Naive thymus-derived CD4-positive, alpha-beta T cell (primary cell): ENCODE results near the gene COX8A. TPM values are rescaled to one million over a fixed set of nuclear protein-coding genes. Genes with fewer than 3 reads are reported as not detected.

Experiments used
- ATAC-seq: fragments of 150-1000 bp; cut with Tn5 transposase; 2 replicates; pipeline ENCODE4 v1.10.0; 2021; ENCODE audit warnings: mild to moderate bottlenecking, moderate library complexity
- CTCF ChIA-PET: fragments of 350-600 bp; sonication (Branson Sonifier 250); formaldehyde crosslinking; loops from one replicate; lab custom pipeline; 2021; ENCODE audit warnings: antibody characterized with exemption; lab: Charles Lee
- POLR2A ChIA-PET: fragments of 350-600 bp; sonication (Branson Sonifier 250); formaldehyde crosslinking; loops from one replicate; lab custom pipeline; 2021; ENCODE audit warnings: antibody characterized with exemption, inconsistent platforms; lab: Charles Lee
- DNase-seq, 9 donors: peaks; one replicate each; pipeline versions ENCODE4 v3.0.0 to v3.0.0-alpha.2; 2020 to 2022; ENCODE audit warnings: mixed read lengths in 1 of 9
- H3K27ac ChIP-seq: one replicate; pipeline ENCODE4 v1.7.0; 2013; ENCODE audit warnings: mild to moderate bottlenecking, low read depth, low read length, moderate library complexity
- H3K27me3 ChIP-seq, 2 donors: one replicate each; pipeline ENCODE4 v1.7.0; 2013; ENCODE audit warnings: low read length in 2 of 2, mild to moderate bottlenecking in 2 of 2, moderate library complexity in 2 of 2; ENCODE audit not compliant: control insufficient read depth in 2 of 2, insufficient read depth in 2 of 2
- H3K36me3 ChIP-seq, 3 experiments: 1 replicate in 2 of 3; 2 replicates in 1 of 3; pipeline ENCODE4 v1.7.0; 2013; ENCODE audit warnings: low read length in 3 of 3, mild to moderate bottlenecking in 3 of 3, moderate library complexity in 1 of 3; ENCODE audit not compliant: insufficient read depth in 3 of 3, control insufficient read depth in 2 of 3
- H3K4me1 ChIP-seq, 2 donors: one replicate each; pipeline ENCODE4 v1.7.0; 2013; ENCODE audit warnings: low read length in 2 of 2, mild to moderate bottlenecking in 2 of 2, moderate library complexity in 1 of 2; ENCODE audit not compliant: control insufficient read depth in 2 of 2, insufficient read depth in 2 of 2
- H3K4me3 ChIP-seq: 2 replicates; pipeline ENCODE4 v1.7.0; 2013; ENCODE audit warnings: mild to moderate bottlenecking, low read length
- H3K9me3 ChIP-seq, 3 experiments: 1 replicate in 2 of 3; 2 replicates in 1 of 3; pipeline ENCODE4 v1.7.0; 2013; ENCODE audit warnings: low read length in 3 of 3; ENCODE audit not compliant: control insufficient read depth in 2 of 3
- H3K27ac Mint-ChIP-seq, 9 donors: one replicate each; pipeline ENCODE4 v1.8.0; 2020 to 2022; ENCODE audit warnings: mixed read lengths in 9 of 9, mild to moderate bottlenecking in 8 of 9, moderate library complexity in 5 of 9, inconsistent platforms in 2 of 9
- H3K27me3 Mint-ChIP-seq, 5 donors: one replicate each; pipeline ENCODE4 v1.8.0; 2021 to 2022; ENCODE audit warnings: mixed read lengths in 5 of 5, mild to moderate bottlenecking in 1 of 5
- H3K36me3 Mint-ChIP-seq, 5 donors: one replicate each; pipeline ENCODE4 v1.8.0; 2020 to 2022; ENCODE audit warnings: mixed read lengths in 5 of 5, mild to moderate bottlenecking in 3 of 5, inconsistent platforms in 1 of 5
- H3K4me1 Mint-ChIP-seq, 7 donors: one replicate each; pipeline ENCODE4 v1.8.0; 2020 to 2022; ENCODE audit warnings: mixed read lengths in 7 of 7, mild to moderate bottlenecking in 3 of 7, inconsistent platforms in 1 of 7
- H3K4me3 Mint-ChIP-seq, 10 donors: one replicate each; pipeline ENCODE4 v1.8.0; 2020 to 2022; ENCODE audit warnings: mild to moderate bottlenecking in 10 of 10, mixed read lengths in 10 of 10, moderate library complexity in 6 of 10, inconsistent platforms in 2 of 10
- H3K9me3 Mint-ChIP-seq, 11 donors: one replicate each; pipeline ENCODE4 v1.8.0; 2020 to 2022; ENCODE audit warnings: mixed read lengths in 11 of 11, mild to moderate bottlenecking in 4 of 11, inconsistent platforms in 1 of 11, moderate library complexity in 1 of 11
- intact Hi-C, 2 donors: fragments of 100-400 bp; cut with micrococcal nuclease; formaldehyde crosslinking; loops; one replicate each; pipeline ENCODE4 v1.15.1; 2023
- polyA plus RNA-seq, 2 donors: library from polyadenylated mRNA; unstranded; fragments of 300-500 nt; fragmentation: Illumina TruSeq; gene quantifications; one replicate each; pipeline ENCODE4 v1.2.3, GENCODE V29; 2021
- total RNA-seq, 6 experiments: library from RNA in 5 of 6; stranded (reverse) in 5 of 6; gene quantifications; 1 replicate in 5 of 6; 2 replicates in 1 of 6; pipeline ENCODE4 v1.2.3 and lab custom pipeline; 2021 to 2026

COX8A gene
- total and polyA plus RNA-seq, 7 experiments from 2014 or later, result 90.9 to 375 (median 134) TPM

- POLR2A ChIA-PET, result interaction anchor here (0.7 to 1.9 kb wide), 4 partner anchors 12 to 1105 kb away, joined by 3 to 16 read pairs (median 4); partner anchors contain the start of gene COX8A
Measured at GRCh38 chr11:63986932-63987513, 12.6 kb downstream of the COX8A start.

DNA sequence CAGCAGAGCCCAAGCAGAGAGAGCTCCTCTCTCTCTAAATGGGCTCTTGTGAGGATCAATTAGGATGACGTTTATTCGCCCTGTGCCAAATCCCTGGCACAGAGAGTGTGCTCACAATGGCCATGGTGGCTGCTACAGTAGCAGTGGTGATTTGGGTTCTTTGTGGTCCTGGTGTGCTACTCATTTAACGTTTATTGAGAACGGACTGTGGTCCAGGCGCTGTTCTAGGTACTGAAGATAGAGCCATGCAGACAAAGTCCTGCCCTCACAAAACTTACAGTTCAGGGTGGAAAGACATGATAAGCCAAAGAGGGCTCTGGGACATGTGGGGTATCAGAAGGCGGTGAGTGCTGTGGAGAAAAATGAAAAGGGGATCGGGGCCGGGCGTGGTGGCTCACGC, 17.1 kb downstream of the COX8A start:
- no peak overlapping the region for H3K4me3 ChIP-seq
- no peaks in the 10 kb centered on the region for H3K9me3 ChIP-seq
- H3K4me1 Mint-ChIP-seq, result peaks cover 12 to 36% (median 25%) of the 10 kb centered on the region in 7 donors
- H3K27ac Mint-ChIP-seq, result peak overlapping the region in 1 of 9 donors; percentile 59
- ATAC-seq, result no peak
- intact Hi-C loops, result no loop called here
- DNase-seq, result no peak
- H3K4me1 ChIP-seq, result peaks cover 10 to 15% of the 10 kb centered on the region in 2 donors
- H3K4me3 Mint-ChIP-seq, result no peak overlapping the region
- H3K9me3 Mint-ChIP-seq, result no peaks in the 10 kb centered on the region
- ChIA-PET POLR2A (no interaction called here), CTCF (interaction anchor here (2.6 kb wide), 1 partner anchor 10 kb away, joined by 11 read pairs; no protein-coding TSS in a partner anchor)
- H3K27me3 ChIP-seq, result no peaks in the 10 kb centered on the region
- peaks cover 5 to 44% (median 11%) of the 10 kb centered on the region in 5 donors for H3K36me3 Mint-ChIP-seq
- H3K36me3 ChIP-seq, result peaks cover 3 to 72% (median 8%) of the 10 kb centered on the region in 3 experiments
- H3K27ac ChIP-seq, result no peak overlapping the region
- no peaks in the 10 kb centered on the region for H3K27me3 Mint-ChIP-seq

More at GRCh38 chr11:63986932-63987513, 12.6 kb downstream of the COX8A start:
- no peak for DNase-seq
- Mint-ChIP-seq H3K4me1 (peaks cover 11 to 44% (median 35%) of the 10 kb centered on the region in 7 donors), H3K27ac (peak overlapping the region in 7 of 9 donors; percentile 24 to 66 (median 38)), H3K9me3 (peaks cover 0 to 2% (median 0%) of the 10 kb centered on the region in 11 donors), H3K4me3 (peak overlapping the region; percentile 53 to 91 (median 70)), H3K27me3 (no peaks in the 10 kb centered on the region), H3K36me3 (peaks cover 0 to 21% (median 11%) of the 10 kb centered on the region in 5 donors)
- CTCF ChIA-PET, result interaction anchor here (0.6 to 1.2 kb wide), 3 partner anchors 13 to 150 kb away, joined by 3 read pairs; no protein-coding TSS in a partner anchor
- no peak for ATAC-seq
- H3K4me1 ChIP-seq, result peaks cover 14 to 20% of the 10 kb centered on the region in 2 donors
- no peaks in the 10 kb centered on the region for H3K27me3 ChIP-seq
- H3K36me3 ChIP-seq, result peaks cover 0 to 42% (median 8%) of the 10 kb centered on the region in 3 experiments
- peak overlapping the region; percentile 89 for H3K27ac ChIP-seq
- H3K4me3 ChIP-seq, result peak overlapping the region; percentile 100
- H3K9me3 ChIP-seq, result no peaks in the 10 kb centered on the region
- intact Hi-C loops, result loop anchor here (1.0 to 5.0 kb wide), 7 partner anchors 13 to 330 kb away; partner anchors contain the start of genes COX8A (in 2 of the 2), MACROD1 (in 1 of the 2), MARK2 (in 1 of the 2) and RTN3 (in 1 of the 2)

DNA sequence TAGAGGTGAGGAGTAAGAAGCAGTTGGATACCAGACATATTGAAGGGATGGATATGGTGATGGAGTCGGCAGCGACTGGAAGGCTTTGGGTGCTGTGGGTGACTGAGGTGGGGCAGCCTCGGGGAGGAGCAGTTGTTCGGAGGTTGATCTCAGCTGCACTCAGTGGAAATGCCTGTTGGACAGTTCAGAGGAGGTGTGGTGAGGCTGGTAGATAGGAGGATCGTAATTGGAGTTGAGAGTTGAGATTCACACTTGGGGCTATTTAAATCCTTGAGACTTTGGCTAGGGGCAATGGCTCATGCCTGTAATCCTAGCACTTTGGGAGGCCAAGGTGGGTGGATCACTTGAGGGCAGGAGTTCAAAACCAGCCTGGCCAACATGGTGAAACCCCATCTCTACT, 18.7 kb downstream of the COX8A start:
- no peaks in the 10 kb centered on the region for H3K27me3 Mint-ChIP-seq
- Histone ChIP-seq H3K36me3 (peaks cover 8 to 87% (median 14%) of the 10 kb centered on the region in 3 experiments), H3K4me3 (no peak overlapping the region)

GRCh38 chr11:63993993-63994392, 19.6 kb downstream of the COX8A start:
- H3K27ac ChIP-seq, result no peak overlapping the region
- ATAC-seq (peak; percentile 30), DNase-seq (no peak)
- ChIA-PET CTCF (interaction anchor here (0.6 to 1.2 kb wide), 2 partner anchors 154 to 158 kb away, joined by 3 read pairs; no protein-coding TSS in a partner anchor), POLR2A (no interaction called here)
- peaks cover 9 to 28% (median 15%) of the 10 kb centered on the region in 7 donors for H3K4me1 Mint-ChIP-seq
- H3K4me3 Mint-ChIP-seq, result no peak overlapping the region
- H3K27me3 Mint-ChIP-seq, result no peaks in the 10 kb centered on the region
- H3K27me3 ChIP-seq, result no peaks in the 10 kb centered on the region
- no peak overlapping the region for H3K27ac Mint-ChIP-seq
- H3K4me1 ChIP-seq, result no peaks in the 10 kb centered on the region
- H3K4me3 ChIP-seq, result no peak overlapping the region
- no peaks in the 10 kb centered on the region for H3K9me3 ChIP-seq
- peaks cover 8 to 87% (median 14%) of the 10 kb centered on the region in 3 experiments for H3K36me3 ChIP-seq
- no peaks in the 10 kb centered on the region for H3K9me3 Mint-ChIP-seq
- intact Hi-C loops, result no loop called here
- H3K36me3 Mint-ChIP-seq, result peaks cover 8 to 48% (median 11%) of the 10 kb centered on the region in 5 donors

More for the DNA sequence above, 18.7 kb downstream of the COX8A start:
- Histone ChIP-seq H3K27ac (no peak overlapping the region), H3K9me3 (no peaks in the 10 kb centered on the region), H3K4me1 (peaks cover 0 to 2% of the 10 kb centered on the region in 2 donors), H3K27me3 (no peaks in the 10 kb centered on the region)
- Mint-ChIP-seq H3K27ac (peak overlapping the region in 4 of 9 donors; percentile 15 to 61 (median 43)), H3K36me3 (peaks cover 8 to 50% (median 15%) of the 10 kb centered on the region in 5 donors), H3K4me3 (no peak overlapping the region), H3K9me3 (no peaks in the 10 kb centered on the region), H3K4me1 (peaks cover 13 to 24% (median 18%) of the 10 kb centered on the region in 7 donors)
- CTCF ChIA-PET, result no interaction called here
- intact Hi-C loops, result no loop called here
- no peak for DNase-seq
- no peak for ATAC-seq
- POLR2A ChIA-PET, result no interaction called here

- Histone ChIP-seq H3K27me3 (no peaks in the 10 kb centered on the region), H3K4me3 (no peak overlapping the region), H3K36me3 (peaks cover 7 to 67% (median 8%) of the 10 kb centered on the region in 3 experiments), H3K4me1 (peaks cover 8 to 15% of the 10 kb centered on the region in 2 donors), H3K9me3 (no peaks in the 10 kb centered on the region), H3K27ac (no peak overlapping the region)
- ChIA-PET POLR2A (no interaction called here), CTCF (no interaction called here)
- no peaks in the 10 kb centered on the region for H3K9me3 Mint-ChIP-seq
- H3K36me3 Mint-ChIP-seq, result peaks cover 4 to 39% (median 9%) of the 10 kb centered on the region in 5 donors
- no peak overlapping the region for H3K27ac Mint-ChIP-seq
- intact Hi-C loops, result no loop called here
- no peak for DNase-seq
- H3K4me3 Mint-ChIP-seq, result no peak overlapping the region
- ATAC-seq, result no peak
- H3K4me1 Mint-ChIP-seq, result peaks cover 7 to 28% (median 11%) of the 10 kb centered on the region in 7 donors
- H3K27me3 Mint-ChIP-seq, result no peaks in the 10 kb centered on the region
Measured at GRCh38 chr11:63996512-63996911, 22.1 kb downstream of the COX8A start.

DNA sequence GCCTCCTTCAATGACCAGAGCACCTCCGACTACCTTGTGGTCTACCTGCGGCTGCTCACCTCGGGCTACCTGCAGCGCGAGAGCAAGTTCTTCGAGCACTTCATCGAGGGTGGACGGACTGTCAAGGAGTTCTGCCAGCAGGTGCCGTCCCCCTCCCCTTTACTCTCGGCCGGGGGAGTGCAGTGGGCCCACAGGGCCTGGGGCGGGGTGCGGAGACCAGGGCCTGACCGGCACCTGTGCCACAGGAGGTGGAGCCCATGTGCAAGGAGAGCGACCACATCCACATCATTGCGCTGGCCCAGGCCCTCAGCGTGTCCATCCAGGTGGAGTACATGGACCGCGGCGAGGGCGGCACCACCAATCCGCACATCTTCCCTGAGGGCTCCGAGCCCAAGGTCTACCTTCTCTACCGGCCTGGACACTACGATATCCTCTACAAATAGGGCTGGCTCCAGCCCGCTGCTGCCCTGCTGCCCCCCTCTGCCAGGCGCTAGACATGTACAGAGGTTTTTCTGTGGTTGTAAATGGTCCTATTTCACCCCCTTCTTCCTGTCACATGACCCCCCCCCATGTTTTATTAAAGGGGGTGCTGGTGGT, 22.8 kb downstream of the COX8A start:
- H3K27ac ChIP-seq, result no peak overlapping the region
- POLR2A ChIA-PET, result interaction anchor here (0.8 kb wide), 1 partner anchor 54 kb away, joined by 6 read pairs; no protein-coding TSS in a partner anchor
- intact Hi-C loops, result no loop called here
- Mint-ChIP-seq H3K9me3 (no peaks in the 10 kb centered on the region), H3K27ac (no peak overlapping the region), H3K27me3 (peaks cover 0 to 3% (median 0%) of the 10 kb centered on the region in 5 donors), H3K4me1 (peaks cover 4 to 28% (median 14%) of the 10 kb centered on the region in 7 donors), H3K36me3 (peaks cover 4 to 37% (median 9%) of the 10 kb centered on the region in 5 donors), H3K4me3 (peak overlapping the region in 1 of 10 donors; percentile 76)
- H3K9me3 ChIP-seq, result no peaks in the 10 kb centered on the region
- DNase-seq (no peak), ATAC-seq (no peak)
- H3K4me1 ChIP-seq, result peaks cover 8 to 15% of the 10 kb centered on the region in 2 donors
- H3K4me3 ChIP-seq, result no peak overlapping the region
- CTCF ChIA-PET, result interaction anchor here (0.5 kb wide), 1 partner anchor 192 kb away, joined by 4 read pairs; no protein-coding TSS in a partner anchor
- H3K27me3 ChIP-seq, result no peaks in the 10 kb centered on the region
- peaks cover 5 to 61% (median 8%) of the 10 kb centered on the region in 3 experiments for H3K36me3 ChIP-seq
